BE2C (cell line): ENCODE measurements around the gene DIPK1B.

ENCODE experiments used
- DNase-seq: peaks from one replicate; pipeline ENCODE4 v3.0.0-alpha.2; 2020
- H3K27me3 ChIP-seq: fragments of 250-450 bp; sonication (Bioruptor Pico); 2 replicates; pipeline ENCODE4 v1.5.1; 2020; ENCODE audit warnings: mild to moderate bottlenecking
- H3K36me3 ChIP-seq: fragments of 250-450 bp; sonication (Bioruptor Pico); 2 replicates; pipeline ENCODE4 v1.5.1; 2020; ENCODE audit warnings: mild to moderate bottlenecking
- H3K4me1 ChIP-seq: fragments of 250-450 bp; sonication (Bioruptor Pico); 2 replicates; pipeline ENCODE4 v1.5.1; 2020
- H3K4me3 ChIP-seq: 2 replicates; pipeline ENCODE4 v1.5.1; 2011; ENCODE audit warnings: low read depth, low read length
- H3K9me3 ChIP-seq: fragments of 250-450 bp; sonication (Bioruptor Pico); 2 replicates; pipeline ENCODE4 v1.5.1; 2020
- CTCF ChIP-seq: IDR thresholded peaks from 2 replicates; pipeline ENCODE4 v1.5.1; 2012; ENCODE audit warnings: mild to moderate bottlenecking, low read depth, low read length

Gene DIPK1B

GRCh38 chr9:136673975-136674785 lies 38.2 kb upstream of the DIPK1B start:
- TF ChIP-seq CTCF = no peak
- Histone ChIP-seq H3K9me3 (no peaks in the 10 kb centered on the region), H3K4me3 (no peak overlapping the region), H3K27me3 (peaks cover 3% of the 10 kb centered on the region; the same call in 1 of the 2 replicates), H3K36me3 (no peaks in the 10 kb centered on the region), H3K4me1 (peaks cover 4% of the 10 kb centered on the region; the same call in 1 of the 2 replicates)
- no peak for DNase-seq

GRCh38 chr9:136674786-136675349 lies 37.5 kb upstream of the DIPK1B start:
- no peak for TF ChIP-seq CTCF
- peaks cover 4% of the 10 kb centered on the region; the same call in 1 of the 2 replicates for H3K4me1 ChIP-seq
- H3K27me3 ChIP-seq = peaks cover 3% of the 10 kb centered on the region; the same call in 1 of the 2 replicates

GRCh38 chr9:136675477-136676296 lies 36.7 kb upstream of the DIPK1B start:
- TF ChIP-seq CTCF = no peak
- Histone ChIP-seq H3K36me3 (no peaks in the 10 kb centered on the region), H3K9me3 (no peaks in the 10 kb centered on the region), H3K4me3 (no peak overlapping the region), H3K4me1 (peaks cover under 1% of the 10 kb centered on the region; the same call in 1 of the 2 replicates), H3K27me3 (no peaks in the 10 kb centered on the region; the same call in 1 of the 2 replicates)
- DNase-seq = no peak

More at GRCh38 chr9:136674786-136675349, 37.5 kb upstream of the DIPK1B start:
- Histone ChIP-seq H3K36me3 (no peaks in the 10 kb centered on the region), H3K4me3 (no peak overlapping the region), H3K9me3 (no peaks in the 10 kb centered on the region)
- no peak for DNase-seq

- Histone ChIP-seq H3K36me3 (no peaks in the 10 kb centered on the region), H3K4me1 (no peaks in the 10 kb centered on the region; the same call in 1 of the 2 replicates), H3K9me3 (no peaks in the 10 kb centered on the region), H3K27me3 (no peaks in the 10 kb centered on the region), H3K4me3 (no peak overlapping the region)
- no peak for TF ChIP-seq CTCF
- no peak for DNase-seq
Observed at GRCh38 chr9:136676297-136676794, 36.0 kb upstream of the DIPK1B start.

- no peaks in the 10 kb centered on the region for H3K9me3 ChIP-seq
- no peaks in the 10 kb centered on the region for H3K27me3 ChIP-seq
- DNase-seq = no peak
- no peaks in the 10 kb centered on the region for H3K36me3 ChIP-seq
- no peak overlapping the region for H3K4me3 ChIP-seq
- TF ChIP-seq CTCF = no peak
- no peaks in the 10 kb centered on the region; the same call in 1 of the 2 replicates for H3K4me1 ChIP-seq
Observed at GRCh38 chr9:136676920-136677686, 35.3 kb upstream of the DIPK1B start.
